22Rv1 (cell line): ENCODE data around the gene MARVELD3.
"Not testable (repeated sequence)": the region's sequence is repeated elsewhere in the genome, so short reads cannot be mapped to it uniquely, and the experiment has no call there.

Experiments used
- H3K27ac ChIP-seq: fragments of 450-650 bp; 2 replicates; pipeline ENCODE4 v1.5.1; 2017
- CTCF ChIP-seq: fragments of 450-650 bp; IDR thresholded peaks from 2 replicates; pipeline ENCODE4 v1.5.1; 2017; ENCODE audit warnings: mild to moderate bottlenecking
- ZFX ChIP-seq: fragments of 450-650 bp; IDR thresholded peaks from 2 replicates; pipeline ENCODE4 v1.6.1; 2017; ENCODE audit warnings: antibody characterized with exemption, borderline replicate concordance

The MARVELD3 gene

GRCh38 chr16:71591917-71592316, 34.1 kb upstream of the MARVELD3 start:
- TF ChIP-seq CTCF: no peak
- TF ChIP-seq ZFX: no peak
- no peak overlapping the region for H3K27ac ChIP-seq

GRCh38 chr16:71593048-71593999, 32.7 kb upstream of the MARVELD3 start:
- TF ChIP-seq CTCF: no peak
- TF ChIP-seq ZFX: no peak
- H3K27ac ChIP-seq: no peak overlapping the region

- no peak overlapping the region for H3K27ac ChIP-seq
- TF ChIP-seq CTCF (no peak), ZFX (no peak)
These were observed 31.9 kb upstream of the MARVELD3 start for GRCh38 chr16:71594000-71594646.

GRCh38 chr16:71595340-71595826, 30.6 kb upstream of the MARVELD3 start:
- not testable (repeated sequence) for H3K27ac ChIP-seq

GRCh38 chr16:71598426-71598825, 27.6 kb upstream of the MARVELD3 start:
- H3K27ac ChIP-seq: not testable (repeated sequence)

GRCh38 chr16:71600822-71601221, 25.2 kb upstream of the MARVELD3 start:
- no peak overlapping the region for H3K27ac ChIP-seq
- no peak for TF ChIP-seq CTCF
- no peak for TF ChIP-seq ZFX

- H3K27ac ChIP-seq: no peak overlapping the region
- TF ChIP-seq CTCF (no peak), ZFX (no peak)
These were observed 16.9 kb upstream of the MARVELD3 start for GRCh38 chr16:71609066-71609465.

- no peak overlapping the region for H3K27ac ChIP-seq
- TF ChIP-seq ZFX: no peak
- TF ChIP-seq CTCF: no peak
These were observed 15.5 kb upstream of the MARVELD3 start for GRCh38 chr16:71610447-71610846.
